Neural cell (in vitro differentiated cells): Measurements from ENCODE around the gene SHOC1. TPM values are rescaled to one million over a fixed set of nuclear protein-coding genes. Genes with fewer than 3 reads are reported as not detected.
"Not testable (repeated sequence)": the region's sequence is repeated elsewhere in the genome, so short reads cannot be mapped to it uniquely, and the experiment has no call there.

Source experiments
- H2AFZ ChIP-seq: fragments of 200-600, 300-800 bp; sonication (generic), shearing (Covaris generic); 2 replicates; pipeline ENCODE4 v1.6.0; 2014; ENCODE audit warnings: low read depth, mild to moderate bottlenecking, antibody characterized with exemption, low read length, moderate library complexity
- H3F3A ChIP-seq: fragments of 200-600 bp; shearing (Covaris generic); 2 replicates; pipeline ENCODE4 v1.6.1; 2016; ENCODE audit warnings: mild to moderate bottlenecking, moderate library complexity, mixed read lengths, antibody characterized with exemption, low read length; ENCODE audit not compliant: insufficient read depth, poor library complexity, severe bottlenecking
- H3K27ac ChIP-seq: fragments of 200-600, 300-800 bp; sonication (generic), shearing (Covaris generic); 2 replicates; pipeline ENCODE4 v1.5.1; 2014; ENCODE audit warnings: mild to moderate bottlenecking, low read length, moderate library complexity
- H3K27me3 ChIP-seq: fragments of 300-800, 200-600 bp; sonication (generic), shearing (Covaris generic); 2 replicates; pipeline ENCODE4 v1.6.0; 2014; ENCODE audit warnings: mild to moderate bottlenecking, low read depth, low read length, moderate library complexity; ENCODE audit not compliant: insufficient read depth
- H3K36me3 ChIP-seq: fragments of 300-800, 200-600 bp; sonication (generic), shearing (Covaris generic); 2 replicates; pipeline ENCODE4 v1.5.1; 2014; ENCODE audit warnings: mild to moderate bottlenecking, antibody characterized with exemption, low read length, moderate library complexity; ENCODE audit not compliant: insufficient read depth
- H3K4me2 ChIP-seq: fragments of 300-800, 200-600 bp; sonication (generic), shearing (Covaris generic); 2 replicates; pipeline ENCODE4 v1.6.0; 2014; ENCODE audit warnings: mild to moderate bottlenecking, low read length
- H3K4me3 ChIP-seq: fragments of 300-800, 200-600 bp; sonication (generic), shearing (Covaris generic); 2 replicates; pipeline ENCODE4 v1.5.1; 2014; ENCODE audit warnings: mild to moderate bottlenecking, low read length, moderate library complexity
- H3K79me2 ChIP-seq: fragments of 200-600 bp; shearing (Covaris generic); replicated peaks from 2 replicates; pipeline ENCODE4 v1.6.0; 2014; ENCODE audit warnings: mild to moderate bottlenecking, low read length, moderate library complexity; ENCODE audit not compliant: insufficient read depth
- H3K9ac ChIP-seq: fragments of 300-800, 200-600 bp; sonication (generic), shearing (Covaris generic); 2 replicates; pipeline ENCODE4 v1.6.1; 2016; ENCODE audit warnings: mild to moderate bottlenecking, low read length, mixed read lengths
- H3K9me2 ChIP-seq: fragments of 200-600 bp; shearing (Covaris generic); 2 replicates; pipeline ENCODE4 v1.6.1; 2016; ENCODE audit warnings: mild to moderate bottlenecking, low read length, mixed read lengths; ENCODE audit not compliant: insufficient read depth
- H3K9me3 ChIP-seq: fragments of 200-600, 300-800 bp; sonication (generic), shearing (Covaris generic); 2 replicates; pipeline ENCODE4 v1.6.1; 2016; ENCODE audit warnings: mild to moderate bottlenecking, mixed run types, low read length, moderate library complexity, mixed read lengths
- H4K20me1 ChIP-seq: fragments of 200-600 bp; shearing (Covaris generic); 2 replicates; pipeline ENCODE4 v1.6.1; 2016; ENCODE audit warnings: mild to moderate bottlenecking, mixed run types; ENCODE audit not compliant: insufficient read depth
- EP300 ChIP-seq: fragments of 450-650 bp; conservative IDR thresholded peaks from 2 replicates; pipeline ENCODE4 v1.6.1; 2014; ENCODE audit warnings: antibody characterized with exemption, mild to moderate bottlenecking, moderate library complexity; ENCODE audit not compliant: poor library complexity, severe bottlenecking
- EZH2 ChIP-seq: fragments of 200-600, 300-800 bp; shearing (Covaris generic), sonication (generic); IDR thresholded peaks from 2 replicates; pipeline ENCODE4 v1.6.1; 2014; ENCODE audit warnings: antibody characterized with exemption, low read length, borderline replicate concordance, mild to moderate bottlenecking; ENCODE audit not compliant: insufficient read depth, poor library complexity, severe bottlenecking
- MXI1 ChIP-seq: fragments of 450-650 bp; conservative IDR thresholded peaks from 2 replicates; pipeline ENCODE4 v1.6.1; 2014; ENCODE audit warnings: antibody characterized with exemption, mild to moderate bottlenecking; ENCODE audit not compliant: poor library complexity, severe bottlenecking
- POLR2AphosphoS5 ChIP-seq: IDR thresholded peaks from 2 replicates; pipeline ENCODE4 v1.6.1; 2012
- RAD21 ChIP-seq: fragments of 450-650 bp; conservative IDR thresholded peaks from 2 replicates; pipeline ENCODE4 v1.6.1; 2014; ENCODE audit warnings: antibody characterized with exemption, mild to moderate bottlenecking, moderate library complexity
- SMC3 ChIP-seq: fragments of 450-650 bp; conservative IDR thresholded peaks from 2 replicates; pipeline ENCODE4 v1.6.1; 2014; ENCODE audit warnings: antibody characterized with exemption, mild to moderate bottlenecking, moderate library complexity; ENCODE audit not compliant: poor library complexity
- TAF1 ChIP-seq: IDR thresholded peaks from 2 replicates; pipeline ENCODE4 v1.6.1; 2012; ENCODE audit warnings: low read depth
- polyA plus RNA-seq: library from polyadenylated mRNA; depleted of rRNA; stranded (reverse); fragments of >200 nt; gene quantifications from 2 replicates; pipeline ENCODE4 v1.2.3, GENCODE V29; 2014
- TF ChIP-seq, protein P1 (sequence below): IDR thresholded peaks from 2 replicates; pipeline ENCODE4 v1.6.1; 2012; ENCODE audit warnings: borderline replicate concordance
- TF ChIP-seq, protein P2 (sequence below): fragments of 450-650 bp; IDR thresholded peaks from 2 replicates; pipeline ENCODE4 v1.5.1; 2014; ENCODE audit warnings: antibody characterized with exemption, mild to moderate bottlenecking, moderate library complexity; ENCODE audit not compliant: poor library complexity, severe bottlenecking

SHOC1 gene
- polyA plus RNA-seq, 1 donor from 2014 or later: not detected

DNA sequence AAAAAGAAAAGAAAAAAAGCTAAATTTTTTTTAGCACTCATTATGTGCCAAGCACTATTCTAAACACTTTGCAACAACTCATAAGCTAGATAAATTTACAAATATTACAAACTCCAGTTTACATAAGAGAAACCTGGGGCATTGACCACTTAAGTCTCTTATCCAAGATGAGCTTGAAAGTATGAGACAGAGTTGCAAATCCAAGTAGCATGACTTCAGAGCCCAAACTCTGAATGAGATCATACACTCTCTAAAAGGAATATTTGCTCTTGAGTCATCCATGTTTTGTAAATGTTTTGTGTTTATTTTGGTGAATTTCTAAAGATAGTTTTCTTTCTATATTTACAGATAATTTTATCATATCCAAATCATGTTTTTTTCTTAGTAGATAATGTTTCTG lies 4.0 kb upstream of the SHOC1 start:
- Histone ChIP-seq H4K20me1 (no peaks in the 10 kb centered on the region), H2AFZ (no peak overlapping the region), H3K9ac (no peak overlapping the region), H3F3A (no peaks in the 10 kb centered on the region), H3K36me3 (no peaks in the 10 kb centered on the region), H3K79me2 (no peaks in the 10 kb centered on the region), H3K9me3 (no peaks in the 10 kb centered on the region), H3K27ac (no peak overlapping the region), H3K4me2 (no peak overlapping the region), H3K4me3 (no peak overlapping the region), H3K27me3 (no peaks in the 10 kb centered on the region), H3K9me2 (no peaks in the 10 kb centered on the region)
- TF ChIP-seq MXI1 (no peak), TAF1 (no peak), RAD21 (no peak), EZH2 (no peak), POLR2AphosphoS5 (no peak), EP300 (no peak), SMC3 (no peak)
- TF ChIP-seq, protein P1, sequence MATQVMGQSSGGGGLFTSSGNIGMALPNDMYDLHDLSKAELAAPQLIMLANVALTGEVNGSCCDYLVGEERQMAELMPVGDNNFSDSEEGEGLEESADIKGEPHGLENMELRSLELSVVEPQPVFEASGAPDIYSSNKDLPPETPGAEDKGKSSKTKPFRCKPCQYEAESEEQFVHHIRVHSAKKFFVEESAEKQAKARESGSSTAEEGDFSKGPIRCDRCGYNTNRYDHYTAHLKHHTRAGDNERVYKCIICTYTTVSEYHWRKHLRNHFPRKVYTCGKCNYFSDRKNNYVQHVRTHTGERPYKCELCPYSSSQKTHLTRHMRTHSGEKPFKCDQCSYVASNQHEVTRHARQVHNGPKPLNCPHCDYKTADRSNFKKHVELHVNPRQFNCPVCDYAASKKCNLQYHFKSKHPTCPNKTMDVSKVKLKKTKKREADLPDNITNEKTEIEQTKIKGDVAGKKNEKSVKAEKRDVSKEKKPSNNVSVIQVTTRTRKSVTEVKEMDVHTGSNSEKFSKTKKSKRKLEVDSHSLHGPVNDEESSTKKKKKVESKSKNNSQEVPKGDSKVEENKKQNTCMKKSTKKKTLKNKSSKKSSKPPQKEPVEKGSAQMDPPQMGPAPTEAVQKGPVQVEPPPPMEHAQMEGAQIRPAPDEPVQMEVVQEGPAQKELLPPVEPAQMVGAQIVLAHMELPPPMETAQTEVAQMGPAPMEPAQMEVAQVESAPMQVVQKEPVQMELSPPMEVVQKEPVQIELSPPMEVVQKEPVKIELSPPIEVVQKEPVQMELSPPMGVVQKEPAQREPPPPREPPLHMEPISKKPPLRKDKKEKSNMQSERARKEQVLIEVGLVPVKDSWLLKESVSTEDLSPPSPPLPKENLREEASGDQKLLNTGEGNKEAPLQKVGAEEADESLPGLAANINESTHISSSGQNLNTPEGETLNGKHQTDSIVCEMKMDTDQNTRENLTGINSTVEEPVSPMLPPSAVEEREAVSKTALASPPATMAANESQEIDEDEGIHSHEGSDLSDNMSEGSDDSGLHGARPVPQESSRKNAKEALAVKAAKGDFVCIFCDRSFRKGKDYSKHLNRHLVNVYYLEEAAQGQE: no peak
- TF ChIP-seq, protein P2, sequence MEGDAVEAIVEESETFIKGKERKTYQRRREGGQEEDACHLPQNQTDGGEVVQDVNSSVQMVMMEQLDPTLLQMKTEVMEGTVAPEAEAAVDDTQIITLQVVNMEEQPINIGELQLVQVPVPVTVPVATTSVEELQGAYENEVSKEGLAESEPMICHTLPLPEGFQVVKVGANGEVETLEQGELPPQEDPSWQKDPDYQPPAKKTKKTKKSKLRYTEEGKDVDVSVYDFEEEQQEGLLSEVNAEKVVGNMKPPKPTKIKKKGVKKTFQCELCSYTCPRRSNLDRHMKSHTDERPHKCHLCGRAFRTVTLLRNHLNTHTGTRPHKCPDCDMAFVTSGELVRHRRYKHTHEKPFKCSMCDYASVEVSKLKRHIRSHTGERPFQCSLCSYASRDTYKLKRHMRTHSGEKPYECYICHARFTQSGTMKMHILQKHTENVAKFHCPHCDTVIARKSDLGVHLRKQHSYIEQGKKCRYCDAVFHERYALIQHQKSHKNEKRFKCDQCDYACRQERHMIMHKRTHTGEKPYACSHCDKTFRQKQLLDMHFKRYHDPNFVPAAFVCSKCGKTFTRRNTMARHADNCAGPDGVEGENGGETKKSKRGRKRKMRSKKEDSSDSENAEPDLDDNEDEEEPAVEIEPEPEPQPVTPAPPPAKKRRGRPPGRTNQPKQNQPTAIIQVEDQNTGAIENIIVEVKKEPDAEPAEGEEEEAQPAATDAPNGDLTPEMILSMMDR: no peak

DNA sequence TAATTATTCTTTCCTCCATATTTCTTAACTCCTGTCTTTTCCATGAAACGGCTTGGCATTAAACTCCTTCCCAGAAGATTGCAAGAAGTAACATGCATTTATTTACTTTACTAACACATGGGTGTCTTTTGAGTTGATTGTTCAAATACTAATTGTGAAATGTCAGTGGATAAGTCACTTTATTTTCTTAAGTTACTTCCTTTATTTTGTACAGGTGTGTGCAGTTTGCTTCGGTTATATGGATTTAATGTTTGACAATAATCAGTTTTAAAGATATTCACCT lies 761 bp upstream of the SHOC1 start:
- Histone ChIP-seq H3K27ac (no peak overlapping the region), H3K27me3 (no peaks in the 10 kb centered on the region), H3K9me3 (no peaks in the 10 kb centered on the region), H3K79me2 (no peaks in the 10 kb centered on the region), H3K9ac (no peak overlapping the region), H3F3A (no peaks in the 10 kb centered on the region), H3K4me3 (no peak overlapping the region), H2AFZ (no peak overlapping the region), H3K9me2 (no peaks in the 10 kb centered on the region), H4K20me1 (no peaks in the 10 kb centered on the region), H3K36me3 (no peaks in the 10 kb centered on the region), H3K4me2 (no peak overlapping the region)
- TF ChIP-seq POLR2AphosphoS5 (no peak), TAF1 (no peak), RAD21 (no peak), SMC3 (no peak), EP300 (no peak), MXI1 (no peak), EZH2 (no peak)
- TF ChIP-seq, protein P2: no peak
- TF ChIP-seq, protein P1: no peak

DNA sequence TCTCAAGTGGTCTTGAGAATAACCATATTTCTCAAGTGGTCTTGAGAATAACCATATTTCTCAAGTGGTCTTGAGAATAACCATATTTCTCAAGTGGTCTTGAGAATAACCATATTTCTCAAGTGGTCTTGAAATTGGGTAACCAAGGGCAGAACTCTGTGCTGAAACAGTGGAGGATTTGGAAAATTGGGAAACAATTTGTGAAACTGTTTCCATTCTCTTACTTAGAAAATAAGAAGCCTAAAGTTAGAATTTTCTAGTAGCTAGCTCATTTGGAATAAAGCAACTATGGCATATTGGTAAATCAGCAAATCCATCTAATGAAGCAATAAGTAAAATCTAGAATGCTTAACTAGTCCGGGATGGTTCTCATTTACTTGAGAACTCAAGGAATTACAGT lies 2.9 kb downstream of the SHOC1 start:
- H3K9me3 ChIP-seq, H4K20me1 ChIP-seq, H3K9ac ChIP-seq, H3K79me2 ChIP-seq, H3F3A ChIP-seq, H3K9me2 ChIP-seq, H3K27ac ChIP-seq, H3K4me2 ChIP-seq, H3K4me3 ChIP-seq, H3K27me3 ChIP-seq, H3K36me3 ChIP-seq, H2AFZ ChIP-seq: not testable (repeated sequence)
